BE2C (cell line): ENCODE data around the gene ABHD5.

Source experiments
- DNase-seq: peaks from one replicate; pipeline ENCODE4 v3.0.0-alpha.2; 2020
- H3K27me3 ChIP-seq: fragments of 250-450 bp; sonication (Bioruptor Pico); 2 replicates; pipeline ENCODE4 v1.5.1; 2020; ENCODE audit warnings: mild to moderate bottlenecking
- H3K36me3 ChIP-seq: fragments of 250-450 bp; sonication (Bioruptor Pico); 2 replicates; pipeline ENCODE4 v1.5.1; 2020; ENCODE audit warnings: mild to moderate bottlenecking
- H3K4me1 ChIP-seq: fragments of 250-450 bp; sonication (Bioruptor Pico); 2 replicates; pipeline ENCODE4 v1.5.1; 2020
- H3K4me3 ChIP-seq: 2 replicates; pipeline ENCODE4 v1.5.1; 2011; ENCODE audit warnings: low read depth, low read length
- H3K9me3 ChIP-seq: fragments of 250-450 bp; sonication (Bioruptor Pico); 2 replicates; pipeline ENCODE4 v1.5.1; 2020
- CTCF ChIP-seq: IDR thresholded peaks from 2 replicates; pipeline ENCODE4 v1.5.1; 2012; ENCODE audit warnings: mild to moderate bottlenecking, low read depth, low read length

The ABHD5 gene

GRCh38 chr3:43685921-43686320 is 4.8 kb upstream of the ABHD5 start:
- no peaks in the 10 kb centered on the region for H3K9me3 ChIP-seq
- H3K4me3 ChIP-seq, result no peak overlapping the region
- TF ChIP-seq CTCF, result no peak
- no peaks in the 10 kb centered on the region for H3K4me1 ChIP-seq
- no peaks in the 10 kb centered on the region for H3K27me3 ChIP-seq
- no peaks in the 10 kb centered on the region for H3K36me3 ChIP-seq
- no peak for DNase-seq

GRCh38 chr3:43686333-43686699 is 4.4 kb upstream of the ABHD5 start:
- no peak overlapping the region for H3K4me3 ChIP-seq
- TF ChIP-seq CTCF, result no peak
- DNase-seq, result no peak
- no peaks in the 10 kb centered on the region for H3K36me3 ChIP-seq
- H3K9me3 ChIP-seq, result no peaks in the 10 kb centered on the region
- H3K27me3 ChIP-seq, result no peaks in the 10 kb centered on the region
- H3K4me1 ChIP-seq, result no peaks in the 10 kb centered on the region

GRCh38 chr3:43686700-43687498 is 3.8 kb upstream of the ABHD5 start:
- TF ChIP-seq CTCF, result no peak
- no peak overlapping the region for H3K4me3 ChIP-seq
- H3K27me3 ChIP-seq, result no peaks in the 10 kb centered on the region
- DNase-seq, result no peak
- H3K36me3 ChIP-seq, result no peaks in the 10 kb centered on the region
- no peaks in the 10 kb centered on the region for H3K9me3 ChIP-seq
- H3K4me1 ChIP-seq, result no peaks in the 10 kb centered on the region

DNA sequence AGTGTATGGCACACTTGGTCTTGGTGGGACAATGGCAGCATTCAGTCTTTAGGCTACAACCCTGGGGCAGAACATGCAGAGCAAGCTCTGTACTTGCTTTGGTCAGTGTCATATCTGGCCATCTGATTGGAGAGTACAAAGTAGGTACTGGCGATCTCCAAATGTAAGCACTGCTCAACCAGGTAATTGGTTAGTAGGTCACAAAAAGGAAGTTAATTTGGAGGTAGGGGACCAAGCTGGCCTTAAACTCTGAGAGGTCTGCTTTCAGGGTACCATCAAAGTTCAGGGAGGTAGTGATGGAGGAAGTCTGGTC is 3.3 kb upstream of the ABHD5 start:
- H3K4me1 ChIP-seq, result no peaks in the 10 kb centered on the region
- H3K9me3 ChIP-seq, result no peaks in the 10 kb centered on the region
- TF ChIP-seq CTCF, result no peak
- H3K36me3 ChIP-seq, result no peaks in the 10 kb centered on the region
- H3K4me3 ChIP-seq, result no peak overlapping the region
- no peak for DNase-seq
- no peaks in the 10 kb centered on the region for H3K27me3 ChIP-seq

DNA sequence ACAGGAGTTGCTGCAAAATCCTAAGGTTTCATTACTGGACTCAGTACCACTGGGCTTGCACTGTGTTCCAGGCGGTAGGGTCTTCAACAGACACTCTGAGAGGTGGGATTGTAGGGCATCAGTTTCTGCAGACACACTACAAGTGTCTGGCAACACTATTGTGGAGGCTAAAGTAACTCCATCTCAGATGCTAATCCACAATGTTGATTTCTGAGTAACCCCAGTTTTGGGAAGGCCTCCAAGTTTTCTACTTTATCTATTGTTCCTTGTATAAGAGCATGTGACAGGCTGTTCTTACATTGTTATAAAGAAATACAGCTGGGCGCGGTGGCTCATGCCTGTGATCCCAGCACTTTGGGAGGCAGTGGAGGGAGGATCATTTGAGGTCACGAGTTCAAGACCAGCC is 2.5 kb upstream of the ABHD5 start:
- no peak for DNase-seq
- no peaks in the 10 kb centered on the region for H3K27me3 ChIP-seq
- no peaks in the 10 kb centered on the region for H3K9me3 ChIP-seq
- no peaks in the 10 kb centered on the region for H3K36me3 ChIP-seq
- H3K4me3 ChIP-seq, result no peak overlapping the region
- no peaks in the 10 kb centered on the region for H3K4me1 ChIP-seq
- TF ChIP-seq CTCF, result no peak

GRCh38 chr3:43689166-43689565 is 1.6 kb upstream of the ABHD5 start:
- Histone ChIP-seq H3K4me3 (no peak overlapping the region), H3K4me1 (no peaks in the 10 kb centered on the region)

More at GRCh38 chr3:43689166-43689565, 1.6 kb upstream of the ABHD5 start:
- TF ChIP-seq CTCF, result no peak
- Histone ChIP-seq H3K27me3 (no peaks in the 10 kb centered on the region), H3K36me3 (no peaks in the 10 kb centered on the region), H3K9me3 (no peaks in the 10 kb centered on the region)
- DNase-seq, result no peak
